SK-N-SH (cell line): Measurements from ENCODE around the gene POTEE. TPM values are rescaled to one million over a fixed set of nuclear protein-coding genes. Genes with fewer than 3 reads are reported as not detected.
"Not testable (repeated sequence)": the region's sequence is repeated elsewhere in the genome, so short reads cannot be mapped to it uniquely, and the experiment has no call there.

ENCODE experiments used
- CTCF ChIA-PET: fragments of 300-600, 350-600 bp; formaldehyde crosslinking; extraction: SDS; loops from one replicate; lab custom pipeline; 2021; lab: Yijun Ruan, JAX
- POLR2A ChIA-PET: fragments of 350-600 bp; sonication (Branson Sonifier 250); formaldehyde crosslinking; extraction: SDS; loops from one replicate; lab custom pipeline; 2020; ENCODE audit warnings: antibody characterized with exemption, inconsistent platforms; lab: Yijun Ruan, JAX
- DNase-seq: peaks from one replicate; pipeline ENCODE4 v3.0.0; 2012
- H2AFZ ChIP-seq: fragments of 200-600 bp; sonication (generic); 2 replicates; pipeline ENCODE4 v1.8.1; 2016; ENCODE audit warnings: antibody characterized with exemption, mild to moderate bottlenecking, low read depth
- H3F3A ChIP-seq: fragments of 200-600 bp; sonication (generic); replicated peaks from 2 replicates; pipeline ENCODE3; 2016; ENCODE audit warnings: antibody characterized with exemption, mild to moderate bottlenecking; ENCODE audit not compliant: insufficient read depth
- H3K27ac ChIP-seq, 2 experiments: fragments of 200-500 bp in 1 of 2; fragments of 200-600 bp in 1 of 2; sonication (Bioruptor generic) in 1 of 2; sonication (generic), shearing (Covaris generic) in 1 of 2; 2 replicates each; pipeline versions ENCODE4 v1.5.1 to v1.6.1; 2014 to 2016; ENCODE audit warnings: low read depth in 2 of 2, inconsistent platforms in 1 of 2, low read length in 1 of 2, mild to moderate bottlenecking in 1 of 2, mixed read lengths in 1 of 2
- H3K27me3 ChIP-seq: fragments of 200-600 bp; sonication (generic), shearing (Covaris generic); 2 replicates; pipeline ENCODE4 v1.6.1; 2016; ENCODE audit warnings: mixed run types; ENCODE audit not compliant: insufficient read depth
- H3K36me3 ChIP-seq, 2 experiments: fragments of 200-500 bp in 1 of 2; fragments of 200-600 bp in 1 of 2; sonication (Bioruptor generic) in 1 of 2; sonication (generic) in 1 of 2; replicated peaks in 1 of 2; 2 replicates each; pipeline versions ENCODE3 to v1.5.1; 2014 to 2016; ENCODE audit warnings: low read length in 1 of 2, mild to moderate bottlenecking in 1 of 2; ENCODE audit not compliant: insufficient read depth in 2 of 2, control insufficient read depth in 1 of 2
- H3K4me1 ChIP-seq, 2 experiments: fragments of 200-500 bp in 1 of 2; fragments of 200-600 bp in 1 of 2; sonication (Bioruptor generic) in 1 of 2; sonication (generic), shearing (Covaris generic) in 1 of 2; 2 replicates each; pipeline versions ENCODE4 v1.5.1 to v1.6.1; 2014 to 2016; ENCODE audit warnings: low read depth in 1 of 2, low read length in 1 of 2, mixed run types in 1 of 2; ENCODE audit not compliant: insufficient read depth in 2 of 2, control insufficient read depth in 1 of 2
- H3K4me2 ChIP-seq: fragments of 200-600 bp; sonication (generic), shearing (Covaris generic); 2 replicates; pipeline ENCODE4 v1.6.1; 2017; ENCODE audit warnings: mixed run types
- H3K4me3 ChIP-seq, 2 experiments: fragments of 200-500 bp in 1 of 2; fragments of 200-600 bp in 1 of 2; sonication (Bioruptor generic) in 1 of 2; sonication (generic), shearing (Covaris generic) in 1 of 2; 2 replicates each; pipeline versions ENCODE4 v1.5.1 to v1.8.1; 2014 to 2016; ENCODE audit warnings: low read depth in 2 of 2, inconsistent platforms in 1 of 2, low read length in 1 of 2, mild to moderate bottlenecking in 1 of 2, mixed read lengths in 1 of 2, moderate library complexity in 1 of 2
- H3K79me2 ChIP-seq: fragments of 200-600 bp; sonication (generic); 2 replicates; pipeline ENCODE4 v1.8.1; 2017; ENCODE audit warnings: mild to moderate bottlenecking; ENCODE audit not compliant: insufficient read depth
- H3K9ac ChIP-seq: fragments of 200-600 bp; sonication (generic); 2 replicates; pipeline ENCODE4 v1.6.1; 2017; ENCODE audit warnings: mixed run types
- H3K9me2 ChIP-seq: fragments of 200-600 bp; sonication (generic); 2 replicates; pipeline ENCODE4 v1.6.1; 2017; ENCODE audit warnings: mixed run types
- H3K9me3 ChIP-seq: fragments of 200-600 bp; sonication (generic); 2 replicates; pipeline ENCODE4 v1.6.1; 2017; ENCODE audit warnings: mixed run types, mild to moderate bottlenecking, moderate library complexity
- H4K20me1 ChIP-seq: fragments of 200-600 bp; sonication (generic); 2 replicates; pipeline ENCODE4 v1.6.1; 2017; ENCODE audit warnings: mild to moderate bottlenecking, mixed run types; ENCODE audit not compliant: insufficient read depth
- REST ChIP-seq: IDR thresholded peaks from 2 replicates; pipeline ENCODE4 v1.6.1; 2012; ENCODE audit warnings: mild to moderate bottlenecking, low read depth, low read length, moderate library complexity
- ZBTB33 ChIP-seq: IDR thresholded peaks from 2 replicates; pipeline ENCODE4 v1.4.0; 2012; ENCODE audit warnings: low read depth, borderline replicate concordance
- WGBS: methylation state at CpG from one replicate; pipeline ENCODE4 v1.1.6; 2017; ENCODE audit warnings: low lambda C conversion rate; 5-methylcytosine and 5-hydroxymethylcytosine counted together
- polyA plus RNA-seq, 3 experiments: library from polyadenylated mRNA; depleted of rRNA; stranded (reverse); fragments of >200 nt; gene quantifications; 2 replicates each; pipeline ENCODE4 v1.2.3, GENCODE V29; 2012

Gene POTEE
- polyA plus RNA-seq, 1 of the 3 experiments (the other 2 are of a cell fraction) = 0.03 TPM

- TF ChIP-seq REST (no peak), ZBTB33 (no peak)
These were observed 40.8 kb upstream of the POTEE start (continued) for GRCh38 chr2:131168538-131168937.

- H3K9ac ChIP-seq, H3K4me2 ChIP-seq, H3K27me3 ChIP-seq, H2AFZ ChIP-seq, DNase-seq, H3K9me2 ChIP-seq, POLR2A ChIA-PET, H4K20me1 ChIP-seq, H3K79me2 ChIP-seq, H3F3A ChIP-seq, H3K36me3 ChIP-seq, H3K27ac ChIP-seq, H3K4me3 ChIP-seq, H3K4me1 ChIP-seq, H3K9me3 ChIP-seq: not testable (repeated sequence)
- WGBS = 20% methylated on average over 10 of the region's 10 CpGs
- CTCF ChIA-PET = interaction anchor here (0.9 kb wide), 1 partner anchor 24 kb away, joined by 3 read pairs; no protein-coding TSS in a partner anchor
These were observed 31.3 kb upstream of the POTEE start for GRCh38 chr2:131178050-131178449.

- H4K20me1 ChIP-seq, H2AFZ ChIP-seq, H3K4me2 ChIP-seq, H3F3A ChIP-seq, POLR2A ChIA-PET, H3K4me3 ChIP-seq, H3K27ac ChIP-seq, H3K4me1 ChIP-seq, H3K9me2 ChIP-seq, H3K79me2 ChIP-seq, DNase-seq, H3K36me3 ChIP-seq, H3K27me3 ChIP-seq, H3K9ac ChIP-seq, H3K9me3 ChIP-seq: not testable (repeated sequence)
- CTCF ChIA-PET = interaction anchor here (0.9 kb wide), 1 partner anchor 25 kb away, joined by 3 read pairs; no protein-coding TSS in a partner anchor
- 46% methylated on average over 15 of the region's 15 CpGs for WGBS
These were observed 30.5 kb upstream of the POTEE start for GRCh38 chr2:131178721-131179418.

GRCh38 chr2:131181451-131181850 lies 27.9 kb upstream of the POTEE start:
- H3K4me2 ChIP-seq, POLR2A ChIA-PET, H3K9me2 ChIP-seq, H3K79me2 ChIP-seq, H3K9me3 ChIP-seq, H2AFZ ChIP-seq, H4K20me1 ChIP-seq, H3K9ac ChIP-seq, H3K27me3 ChIP-seq, H3K27ac ChIP-seq, CTCF ChIA-PET, DNase-seq, H3K36me3 ChIP-seq, H3K4me1 ChIP-seq, H3F3A ChIP-seq, H3K4me3 ChIP-seq: not testable (repeated sequence)
- 37% methylated on average over 4 of the region's 4 CpGs for WGBS

GRCh38 chr2:131193421-131193820 lies 15.9 kb upstream of the POTEE start:
- DNase-seq, H3K4me1 ChIP-seq, H4K20me1 ChIP-seq, H3K9me3 ChIP-seq, H3K27me3 ChIP-seq, H3F3A ChIP-seq, H3K27ac ChIP-seq, H3K4me2 ChIP-seq, H3K4me3 ChIP-seq, H2AFZ ChIP-seq, H3K79me2 ChIP-seq, CTCF ChIA-PET, H3K36me3 ChIP-seq, H3K9ac ChIP-seq, H3K9me2 ChIP-seq, POLR2A ChIA-PET: not testable (repeated sequence)
- WGBS = 14% methylated on average over 3 of the region's 3 CpGs
